Measurements from ENCODE around the gene MAB21L4.

- TF ChIP-seq CTCF (IDR thresholded peaks at IDR 0.05; ENCODE audit: insufficient read depth, low read depth, low read length) (no peak), EZH2 (IDR thresholded peaks at IDR 0.05; ENCODE audit: insufficient read depth, low read length) (no peak)
Observed at GRCh38 chr2:240922245-240922981, 26.5 kb upstream of the MAB21L4 start.
